B cell (primary cell): Measurements from ENCODE around the gene DNAJC7. TPM values are rescaled to one million over a fixed set of nuclear protein-coding genes. Genes with fewer than 3 reads are reported as not detected.

Experiments used
- ATAC-seq: fragments of 200-7000 bp; cut with Tn5 transposase; one replicate; pipeline ENCODE4 v1.10.0; 2021; ENCODE audit warnings: low read depth, mild to moderate bottlenecking, moderate number of reproducible peaks, moderate library complexity
- CTCF ChIA-PET: fragments of 350-600 bp; sonication (Branson Sonifier 250); formaldehyde crosslinking; loops from one replicate; lab custom pipeline; 2021; ENCODE audit warnings: antibody characterized with exemption, inconsistent platforms; lab: Charles Lee
- POLR2A ChIA-PET: fragments of 350-600 bp; sonication (Branson Sonifier 250); formaldehyde crosslinking; loops from one replicate; lab custom pipeline; 2021; ENCODE audit warnings: antibody characterized with exemption; lab: Charles Lee
- DNase-seq: peaks from one replicate; pipeline ENCODE4 v3.0.0; 2013
- H2AFZ ChIP-seq: 2 replicates; pipeline ENCODE4 v1.6.1; 2012; ENCODE audit warnings: mild to moderate bottlenecking, low read depth, low read length; ENCODE audit not compliant: insufficient read depth, poor library complexity, severe bottlenecking
- H3K27ac ChIP-seq, 2 donors: 1 replicate in 1 of 2; 2 replicates in 1 of 2; pipeline ENCODE4 v1.5.1; 2012 to 2013; ENCODE audit warnings: low read length in 2 of 2, mild to moderate bottlenecking in 2 of 2, moderate library complexity in 1 of 2
- H3K27me3 ChIP-seq, 4 experiments: fragments of 200-600 bp in 1 of 4; sonication (generic) in 1 of 4; replicated peaks in 1 of 4; 1 replicate in 2 of 4; 2 replicates in 2 of 4; pipeline versions ENCODE4 v1.6.1 to v1.7.0; 2013 to 2016; ENCODE audit warnings: low read length in 3 of 4, mild to moderate bottlenecking in 2 of 4, mixed read lengths in 1 of 4, moderate library complexity in 1 of 4; ENCODE audit not compliant: insufficient read depth in 4 of 4, control insufficient read depth in 3 of 4; ENCODE audit errors: control extremely low read depth in 1 of 4
- H3K36me3 ChIP-seq, 2 experiments: replicated peaks in 1 of 2; 1 replicate in 1 of 2; 2 replicates in 1 of 2; pipeline versions ENCODE4 v1.6.1 to v1.7.1; 2013; ENCODE audit warnings: low read length in 1 of 2; ENCODE audit not compliant: insufficient read depth in 2 of 2, control insufficient read depth in 1 of 2; ENCODE audit errors: control extremely low read depth in 1 of 2, extremely low read depth in 1 of 2
- H3K4me1 ChIP-seq, 2 donors: fragments of 200-600 bp in 1 of 2; sonication (generic) in 1 of 2; 1 replicate in 1 of 2; 2 replicates in 1 of 2; pipeline versions ENCODE4 v1.5.1 to v1.6.1; 2013 to 2017; ENCODE audit warnings: low read length in 2 of 2; ENCODE audit not compliant: control insufficient read depth in 2 of 2, insufficient read depth in 2 of 2
- H3K4me2 ChIP-seq: replicated peaks from 2 replicates; pipeline ENCODE3; 2012; ENCODE audit warnings: mild to moderate bottlenecking, low read depth, low read length; ENCODE audit not compliant: poor library complexity, severe bottlenecking
- H3K4me3 ChIP-seq, 5 experiments: fragments of 200-600 bp in 1 of 5; sonication (generic) in 1 of 5; 1 replicate in 3 of 5; 2 replicates in 2 of 5; pipeline versions ENCODE4 v1.5.1 to v1.7.0; 2011 to 2016; ENCODE audit warnings: low read length in 4 of 5, mild to moderate bottlenecking in 4 of 5, low read depth in 2 of 5, control low read depth in 1 of 5, moderate library complexity in 1 of 5; ENCODE audit not compliant: insufficient read depth in 1 of 5; ENCODE audit errors: control extremely low read depth in 1 of 5, extremely low read depth in 1 of 5
- H3K79me2 ChIP-seq: fragments of 200-600 bp; sonication (generic); one replicate; pipeline ENCODE4 v1.6.0; 2016; ENCODE audit warnings: low read length; ENCODE audit not compliant: control insufficient read depth, insufficient read depth
- H3K9ac ChIP-seq: fragments of 200-600 bp; sonication (generic); 2 replicates; pipeline ENCODE4 v1.6.1; 2017; ENCODE audit warnings: mild to moderate bottlenecking, low read length, moderate library complexity
- H3K9me3 ChIP-seq, 3 donors: one replicate each; pipeline versions ENCODE4 v1.6.1 to v1.7.1; 2013; ENCODE audit warnings: low read length in 2 of 3; ENCODE audit not compliant: control insufficient read depth in 2 of 3, insufficient read depth in 1 of 3; ENCODE audit errors: control extremely low read depth in 1 of 3
- H4K20me1 ChIP-seq: 2 replicates; pipeline ENCODE4 v1.6.0; 2012; ENCODE audit warnings: mild to moderate bottlenecking, low read length; ENCODE audit not compliant: insufficient read depth, control insufficient read depth, poor library complexity, severe bottlenecking
- H3K27ac Mint-ChIP-seq: one replicate; pipeline ENCODE4 v1.8.0; 2021; ENCODE audit warnings: mixed read lengths
- H3K27me3 Mint-ChIP-seq: one replicate; pipeline ENCODE4 v1.8.0; 2021; ENCODE audit warnings: mixed read lengths
- H3K4me1 Mint-ChIP-seq: one replicate; pipeline ENCODE4 v1.8.0; 2021; ENCODE audit warnings: mixed read lengths
- H3K4me3 Mint-ChIP-seq: one replicate; pipeline ENCODE4 v1.8.0; 2021; ENCODE audit warnings: mixed read lengths
- H3K9me3 Mint-ChIP-seq: one replicate; pipeline ENCODE4 v1.8.0; 2022; ENCODE audit warnings: mixed read lengths; ENCODE audit not compliant: insufficient read depth
- EZH2 ChIP-seq: IDR thresholded peaks from 2 replicates; pipeline ENCODE4 v1.6.1; 2012; ENCODE audit warnings: borderline replicate concordance, low read depth, mild to moderate bottlenecking, moderate library complexity, low read length; ENCODE audit not compliant: insufficient read depth, poor library complexity, severe bottlenecking
- WGBS: methylation state at CpG from one replicate; pipeline ENCODE4 v1.1.5; 2013; ENCODE audit warnings: missing lambda C conversion rate; ENCODE audit not compliant: insufficient coverage; 5-methylcytosine and 5-hydroxymethylcytosine counted together
- intact Hi-C: fragments of 100-400 bp; cut with micrococcal nuclease; formaldehyde crosslinking; loops from one replicate; pipeline ENCODE4 v1.10.0; 2022
- polyA plus RNA-seq: library from polyadenylated mRNA; depleted of rRNA; stranded (reverse); fragments of >200 nt; gene quantifications from 2 replicates; pipeline ENCODE4 v1.2.3, GENCODE V29; 2012
- total RNA-seq, 2 donors: library from RNA; stranded (reverse); fragments of 120-200 nt in 1 of 2; gene quantifications; 1 replicate in 1 of 2; 2 replicates in 1 of 2; pipeline versions ENCODE4 v1.2.3 to v1.2.4, GENCODE V29; 2013 to 2022
- TF ChIP-seq, protein P1 (sequence below): fragments of 200-600 bp; IDR thresholded peaks from one replicate; pipeline ENCODE4 v1.8.0; 2022; ENCODE audit warnings: antibody characterized with exemption, mild to moderate bottlenecking

The DNAJC7 gene
- total and polyA plus RNA-seq, 2 donors (not counting 1 experiment from before 2014, with no cell fraction given): 22.0 to 152 TPM

DNA sequence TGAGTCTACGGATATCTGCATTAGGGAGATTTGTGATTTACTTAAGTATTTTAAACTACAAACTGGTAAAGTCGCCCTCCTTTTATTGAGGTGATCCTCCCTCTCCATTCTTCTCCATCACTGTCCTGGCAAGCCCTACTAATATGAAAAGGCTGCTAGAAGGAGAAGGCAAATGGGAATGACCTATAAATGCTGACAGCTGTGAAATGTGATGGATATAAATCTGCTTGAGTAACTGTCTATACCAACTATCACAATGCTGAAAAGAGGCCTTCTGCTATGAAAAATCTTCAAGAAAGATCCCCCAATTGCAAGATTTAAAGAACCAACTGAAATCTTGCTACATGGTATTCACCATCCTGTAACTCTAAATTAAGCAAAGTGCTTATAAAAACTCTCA lies 15.5 kb downstream of the DNAJC7 start:
- DNase-seq: no peak
- no peak for ATAC-seq
- intact Hi-C loops: no loop called here
- Mint-ChIP-seq H3K27me3 (no peaks in the 10 kb centered on the region), H3K4me1 (peaks cover 17% of the 10 kb centered on the region), H3K27ac (no peak overlapping the region), H3K4me3 (no peak overlapping the region), H3K9me3 (no peaks in the 10 kb centered on the region)
- ChIA-PET POLR2A (no interaction called here), CTCF (no interaction called here)
- Histone ChIP-seq H3K4me3 (no peak overlapping the region), H3K79me2 (peaks cover 59% of the 10 kb centered on the region), H3K9ac (no peak overlapping the region), H2AFZ (no peak overlapping the region), H3K9me3 (no peaks in the 10 kb centered on the region), H3K36me3 (peaks cover 13 to 53% of the 10 kb centered on the region in 2 experiments), H4K20me1 (peaks cover 54% of the 10 kb centered on the region), H3K27ac (no peak overlapping the region), H3K27me3 (no peaks in the 10 kb centered on the region), H3K4me2 (no peak overlapping the region), H3K4me1 (peaks cover 4 to 10% of the 10 kb centered on the region in 2 donors)
- no CpG with 5 or more reads among the region's 2 CpGs for WGBS
- TF ChIP-seq EZH2: no peak
- TF ChIP-seq, protein P1, sequence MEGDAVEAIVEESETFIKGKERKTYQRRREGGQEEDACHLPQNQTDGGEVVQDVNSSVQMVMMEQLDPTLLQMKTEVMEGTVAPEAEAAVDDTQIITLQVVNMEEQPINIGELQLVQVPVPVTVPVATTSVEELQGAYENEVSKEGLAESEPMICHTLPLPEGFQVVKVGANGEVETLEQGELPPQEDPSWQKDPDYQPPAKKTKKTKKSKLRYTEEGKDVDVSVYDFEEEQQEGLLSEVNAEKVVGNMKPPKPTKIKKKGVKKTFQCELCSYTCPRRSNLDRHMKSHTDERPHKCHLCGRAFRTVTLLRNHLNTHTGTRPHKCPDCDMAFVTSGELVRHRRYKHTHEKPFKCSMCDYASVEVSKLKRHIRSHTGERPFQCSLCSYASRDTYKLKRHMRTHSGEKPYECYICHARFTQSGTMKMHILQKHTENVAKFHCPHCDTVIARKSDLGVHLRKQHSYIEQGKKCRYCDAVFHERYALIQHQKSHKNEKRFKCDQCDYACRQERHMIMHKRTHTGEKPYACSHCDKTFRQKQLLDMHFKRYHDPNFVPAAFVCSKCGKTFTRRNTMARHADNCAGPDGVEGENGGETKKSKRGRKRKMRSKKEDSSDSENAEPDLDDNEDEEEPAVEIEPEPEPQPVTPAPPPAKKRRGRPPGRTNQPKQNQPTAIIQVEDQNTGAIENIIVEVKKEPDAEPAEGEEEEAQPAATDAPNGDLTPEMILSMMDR: no peak

DNA sequence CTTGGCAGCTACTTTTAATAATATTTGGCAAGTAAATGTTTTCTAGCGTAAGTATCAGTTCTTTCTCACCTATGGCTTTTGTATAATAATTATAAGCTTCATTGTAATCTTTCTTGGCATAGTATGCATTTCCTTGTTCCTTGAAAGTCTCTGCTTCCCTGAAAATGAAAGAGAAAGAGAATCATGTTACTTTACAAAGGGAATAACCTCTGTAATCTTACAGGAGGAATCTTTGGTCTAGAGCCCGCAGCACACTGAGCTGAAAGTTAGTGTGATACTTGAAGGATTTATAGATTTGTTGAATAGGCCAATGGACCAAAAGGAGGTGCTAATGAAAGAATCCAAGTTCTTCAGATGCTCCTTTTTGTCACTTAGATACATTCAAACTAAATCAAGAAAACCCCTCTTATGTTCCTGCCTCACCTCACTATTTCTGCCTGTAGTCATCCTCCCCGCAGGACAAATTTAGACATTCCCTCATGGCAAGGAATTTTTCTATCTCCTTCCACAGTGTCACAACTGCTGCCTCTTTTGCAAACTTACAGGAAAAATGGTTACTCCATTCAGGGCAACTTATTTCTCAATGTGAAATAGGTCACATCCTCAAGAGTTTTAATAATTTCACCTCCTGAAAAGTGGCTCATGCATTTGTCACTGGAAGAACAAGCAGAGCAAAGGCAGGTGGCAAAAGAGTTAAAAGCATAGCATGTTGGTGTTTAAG lies 16.7 kb downstream of the DNAJC7 start:
- intact Hi-C loops: no loop called here
- Histone ChIP-seq H2AFZ (no peak overlapping the region), H3K4me1 (peaks cover 16 to 22% of the 10 kb centered on the region in 2 donors), H3K4me3 (no peak overlapping the region), H3K9ac (no peak overlapping the region), H3K27ac (no peak overlapping the region), H4K20me1 (peaks cover 44% of the 10 kb centered on the region), H3K79me2 (peaks cover 47% of the 10 kb centered on the region), H3K36me3 (peaks cover 13 to 53% of the 10 kb centered on the region in 2 experiments), H3K27me3 (no peaks in the 10 kb centered on the region), H3K4me2 (no peak overlapping the region), H3K9me3 (no peaks in the 10 kb centered on the region)
- H3K27ac Mint-ChIP-seq: no peak overlapping the region
- ChIA-PET POLR2A (no interaction called here), CTCF (interaction anchor here (1.2 kb wide), 2 partner anchors 16 to 20 kb away, joined by 3 read pairs; partner anchors contain the start of genes DNAJC7 and NKIRAS2)
- no peak overlapping the region for H3K4me3 Mint-ChIP-seq
- H3K4me1 Mint-ChIP-seq: peaks cover 29% of the 10 kb centered on the region
- no peaks in the 10 kb centered on the region for H3K9me3 Mint-ChIP-seq
- no peak for DNase-seq
- no peaks in the 10 kb centered on the region for H3K27me3 Mint-ChIP-seq
- ATAC-seq: no peak
- 100% methylated on average over 1 of the region's 3 CpGs for WGBS
- TF ChIP-seq, protein P1: no peak
- TF ChIP-seq EZH2: no peak
